NCI-H1417 (cell line): ENCODE results near the gene TCEAL4.

Experiments
- DNase-seq, 3 experiments: peaks; one replicate each; lab custom pipeline; 2025; lab: John Stamatoyannopoulos, UW

TCEAL4 gene

DNA sequence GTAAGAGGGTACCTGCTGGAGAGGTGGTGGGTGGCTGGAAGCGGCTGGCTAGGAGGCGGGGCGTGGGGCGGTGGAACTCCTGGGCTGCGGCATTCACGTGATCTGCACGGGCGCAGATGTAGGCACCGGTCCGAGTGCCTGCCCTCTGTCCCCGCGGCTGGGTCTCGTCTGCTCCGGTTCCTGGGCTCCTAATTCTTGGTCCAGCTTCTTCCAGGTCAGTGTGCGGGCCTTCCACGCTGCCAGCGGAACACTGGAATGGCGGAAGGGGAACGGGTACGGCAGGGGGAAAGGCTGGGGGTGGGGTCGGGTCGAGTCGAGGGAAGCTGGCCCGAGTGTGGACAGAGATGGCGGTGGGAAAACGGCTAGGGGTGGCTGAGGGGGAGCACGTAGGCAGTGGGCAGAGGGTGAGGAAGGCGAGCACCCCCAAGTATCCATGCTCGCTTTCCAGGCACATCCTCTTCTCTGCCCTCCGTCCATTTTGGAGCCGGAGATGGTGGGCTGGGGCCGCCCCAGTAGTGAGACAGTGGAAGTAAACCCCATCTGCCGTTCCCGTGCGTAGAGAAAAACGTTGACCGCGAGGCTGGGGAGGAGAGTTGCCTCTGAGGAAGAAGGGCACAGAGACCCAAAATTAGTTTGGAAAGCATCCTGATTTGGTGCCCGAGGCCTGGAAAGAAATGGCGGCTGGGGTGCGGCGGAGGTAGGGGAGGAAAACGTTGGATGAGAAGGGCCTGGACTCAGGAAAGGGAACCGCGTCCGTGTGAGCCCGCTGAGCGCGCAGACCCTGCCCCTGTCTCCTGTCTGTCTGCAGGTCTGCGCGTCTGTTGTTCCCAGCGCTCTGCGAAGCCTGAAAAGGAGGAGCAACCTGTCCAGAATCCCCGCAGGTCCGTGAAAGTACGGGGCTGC, at the start of gene TCEAL4:
TCEAL4 (plus strand) TSS at position 105 of the 903 bp plus-strand sequence. CDS start 1,161 bp downstream, outside the sequence.
- peak; percentile 51 to 74 (median 63) for DNase-seq

DNA sequence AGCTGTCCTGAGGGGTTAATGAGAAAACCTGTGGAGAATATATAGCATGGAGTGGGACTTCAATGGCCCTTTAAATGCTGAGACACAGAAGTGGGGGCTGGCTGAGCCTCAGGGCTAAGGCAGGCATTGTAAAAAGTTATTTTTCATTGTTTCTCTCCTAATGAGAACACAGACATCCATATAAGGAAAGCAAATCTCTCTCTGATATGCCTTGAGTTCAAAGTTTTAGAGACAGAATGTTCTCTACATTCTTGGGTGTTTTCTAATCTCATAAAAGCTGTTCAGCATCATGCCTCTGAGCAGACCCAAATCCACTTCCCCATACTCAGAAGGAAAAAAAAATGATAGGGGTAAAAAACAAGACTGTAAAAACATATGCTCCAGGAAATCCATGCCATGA, 49.2 kb upstream of the TCEAL4 start:
- DNase-seq, result no peak

DNA sequence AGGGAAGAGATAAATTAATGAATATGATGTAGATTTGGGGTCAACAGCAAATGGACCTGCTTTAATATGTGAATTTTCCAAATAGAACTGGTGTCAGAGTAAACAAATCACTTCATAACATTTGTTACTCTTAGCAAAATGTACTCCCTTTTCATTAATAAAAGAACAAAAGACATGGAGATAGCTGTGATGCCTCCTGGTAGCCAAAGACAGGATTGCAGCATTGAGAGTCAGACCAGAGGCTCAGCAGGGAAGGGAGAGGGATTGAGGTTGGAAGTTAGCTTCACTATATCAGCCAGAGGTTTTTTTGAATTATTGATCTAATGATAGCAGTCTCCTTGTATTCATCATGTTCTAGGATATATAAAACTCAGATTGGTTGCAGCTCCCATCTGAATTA, 48.6 kb upstream of the TCEAL4 start:
- no peak for DNase-seq

DNA sequence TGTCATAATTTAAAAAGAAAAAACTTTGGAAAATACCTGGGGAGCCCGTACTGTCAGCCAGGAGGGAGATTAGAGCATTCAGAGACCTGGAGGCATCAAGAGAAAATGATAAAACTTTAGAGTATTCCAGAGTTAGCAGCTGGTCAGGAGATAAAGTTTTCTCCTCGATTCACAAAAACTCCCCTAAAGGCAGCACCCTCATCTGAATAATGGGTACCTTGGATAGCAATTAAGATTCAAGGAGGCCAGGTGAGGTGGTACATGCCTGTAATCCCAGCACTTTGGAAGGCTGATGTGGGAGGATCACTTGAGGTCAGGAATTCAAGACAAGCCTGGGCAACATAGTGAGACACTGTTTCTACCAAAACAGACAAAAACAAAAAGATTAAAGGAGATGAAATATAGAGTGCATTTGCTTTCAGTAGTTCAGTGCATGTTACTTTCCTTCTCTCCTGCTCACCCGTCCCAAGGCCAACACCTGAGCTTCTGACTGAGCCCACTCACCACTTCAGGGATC, 47.4 kb upstream of the TCEAL4 start:
- DNase-seq, result no peak

DNA sequence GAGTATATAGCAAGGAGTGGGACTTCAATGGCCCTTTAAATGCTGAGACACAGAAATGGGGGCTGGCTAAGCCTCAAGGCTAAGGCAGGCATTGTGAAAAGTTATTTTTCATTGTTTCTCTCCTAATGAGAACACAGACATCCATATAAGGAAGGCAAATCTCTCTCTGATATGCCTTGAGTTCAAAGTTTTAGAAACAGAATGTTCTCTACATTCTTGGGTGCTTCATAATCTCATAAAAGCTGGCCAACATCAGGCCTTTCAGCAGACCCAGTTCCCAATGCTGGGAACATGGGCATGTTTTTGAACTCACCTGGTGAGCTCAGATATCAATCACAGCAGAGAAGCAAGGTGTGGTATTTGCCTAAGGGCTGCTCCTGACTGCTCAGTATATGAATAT, 46.6 kb upstream of the TCEAL4 start:
- no peak for DNase-seq

DNA sequence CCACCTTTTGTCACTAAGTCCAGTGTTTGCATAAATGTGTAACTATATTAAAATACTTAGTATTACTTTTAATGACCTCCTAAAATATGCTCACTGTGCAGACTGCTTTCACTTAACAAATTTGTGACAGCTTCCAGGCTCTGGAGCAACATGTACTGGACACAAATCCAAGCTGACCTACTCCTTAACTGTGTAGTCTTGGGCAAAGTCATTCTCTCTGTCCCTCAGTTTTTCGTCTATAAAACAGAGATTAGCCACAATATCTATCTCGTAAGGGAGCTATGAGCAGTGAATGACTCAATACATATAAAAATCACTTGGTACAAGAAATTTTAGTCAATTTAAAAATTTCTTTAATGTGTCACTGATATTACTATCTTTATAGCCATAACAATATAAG, 45.6 kb upstream of the TCEAL4 start:
- DNase-seq, result no peak

DNA sequence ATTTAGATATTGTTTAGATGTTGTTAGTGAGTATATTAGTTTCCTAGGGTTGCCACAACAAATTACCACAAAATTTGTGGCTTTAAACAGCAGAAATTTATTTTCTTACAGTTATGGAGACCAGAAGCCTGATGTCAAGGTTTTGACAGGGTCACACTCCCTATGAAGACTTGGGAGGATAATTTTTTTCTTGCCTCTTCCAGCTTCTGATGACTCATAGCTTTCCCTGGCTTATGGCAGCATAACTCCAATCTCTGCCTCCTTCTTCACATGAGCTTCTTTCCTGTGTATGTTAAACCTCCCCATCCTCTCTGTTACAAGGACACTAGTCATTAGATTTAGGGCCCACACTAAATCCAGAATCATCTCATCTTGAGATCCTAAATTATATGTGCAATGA, 45.2 kb upstream of the TCEAL4 start:
- no peak for DNase-seq

DNA sequence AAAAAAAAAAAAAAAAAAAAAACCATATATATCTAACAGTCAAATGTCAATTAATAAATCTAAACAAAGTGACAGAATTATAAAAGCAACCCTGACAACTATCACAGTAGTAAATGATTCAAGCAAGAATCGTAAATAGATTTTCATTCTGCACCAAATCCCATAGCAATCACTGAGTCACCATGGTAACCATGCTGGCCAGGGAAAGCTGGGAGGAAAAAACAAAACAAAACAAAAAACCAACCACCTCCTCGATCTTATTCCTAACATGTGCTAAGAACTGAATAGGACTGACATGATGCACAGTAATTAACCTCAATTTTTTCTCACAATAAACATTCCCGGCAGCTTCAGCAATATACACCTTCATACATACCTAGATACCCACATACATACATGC, 35.4 kb upstream of the TCEAL4 start:
- peak in 1 of 3 experiments; percentile 8 for DNase-seq

DNA sequence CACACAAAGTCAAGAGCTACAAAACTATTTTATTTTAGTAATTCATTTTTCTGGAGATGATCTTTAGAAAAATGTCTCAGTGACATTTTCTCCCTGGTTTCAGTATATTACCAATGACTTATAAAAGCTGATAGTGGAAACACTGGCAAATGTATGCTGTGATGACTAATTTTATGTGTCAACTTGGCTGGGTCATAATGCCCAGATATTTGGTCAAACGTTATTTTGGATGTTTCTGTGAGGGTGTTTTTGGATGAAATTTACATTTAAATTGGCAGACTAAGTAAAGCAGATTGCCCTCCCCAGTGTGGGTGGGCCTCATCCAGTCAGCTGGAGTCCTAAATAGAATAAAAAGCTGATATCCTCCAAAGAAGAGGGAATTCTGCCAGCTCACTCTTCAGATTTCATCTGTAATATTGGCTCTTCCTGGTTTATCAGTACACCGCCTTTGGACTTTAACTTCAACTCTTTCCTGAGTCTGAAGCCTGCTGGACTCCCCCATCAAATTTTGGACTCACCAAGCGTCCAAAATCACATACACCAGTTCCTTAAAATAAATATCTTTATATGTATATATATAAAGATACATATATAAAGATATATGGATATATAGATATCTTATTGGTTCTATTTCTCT, 34.8 kb upstream of the TCEAL4 start:
- no peak for DNase-seq

DNA sequence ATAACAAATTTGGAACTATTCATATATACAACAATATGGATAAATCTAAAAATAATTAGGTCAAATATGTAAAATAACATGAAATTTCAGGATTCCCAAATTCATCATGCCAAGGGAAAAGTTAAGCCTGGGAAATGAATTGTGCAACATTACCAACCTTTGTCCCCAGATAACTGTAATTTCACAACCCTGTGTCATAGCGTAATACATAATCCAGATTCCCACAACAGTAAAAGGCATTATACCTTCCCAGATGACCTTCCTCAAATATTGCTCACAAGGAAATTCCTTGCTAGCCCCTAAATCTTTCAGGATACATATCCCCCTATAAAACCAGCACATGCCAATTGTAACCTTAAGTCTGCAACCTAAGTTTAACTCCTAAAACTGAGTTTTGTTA, 33.1 kb upstream of the TCEAL4 start:
- DNase-seq, result no peak

DNA sequence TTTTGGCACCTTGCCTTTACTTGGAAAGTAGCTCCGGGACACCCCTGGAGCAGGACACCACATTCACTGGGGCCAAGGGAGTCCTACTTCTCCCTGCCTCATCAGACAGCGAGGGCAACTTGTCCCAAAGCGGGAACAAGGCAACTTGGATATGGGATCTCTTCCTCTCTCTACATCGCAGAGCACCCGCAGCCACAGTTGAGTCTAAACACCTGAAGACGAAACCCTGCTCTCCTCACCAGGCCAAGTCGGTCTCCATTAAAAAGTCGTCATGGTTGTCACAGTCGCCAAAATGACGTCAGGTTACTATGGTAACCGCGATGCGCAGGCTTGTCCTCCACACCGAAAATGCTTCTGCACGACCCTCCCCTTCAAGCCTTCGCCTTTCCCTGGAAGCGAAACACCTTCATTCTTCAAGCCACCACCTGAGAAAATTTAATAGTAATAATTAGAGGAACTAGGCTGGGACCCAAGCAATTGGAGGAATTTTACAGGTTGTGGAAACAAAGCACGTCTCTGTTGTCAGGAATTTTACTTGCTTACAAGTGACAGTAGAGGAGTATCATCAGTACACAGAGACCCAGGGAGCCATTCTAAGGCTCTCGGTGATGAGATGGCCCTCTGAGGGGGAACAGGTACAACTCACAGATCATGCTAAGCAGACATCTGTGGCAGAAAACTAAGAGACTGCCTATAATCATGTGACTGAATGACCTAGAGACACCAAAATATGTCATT, 30.5 kb upstream of the TCEAL4 start:
- DNase-seq, result peak in 2 of 3 experiments; percentile 13 to 38

DNA sequence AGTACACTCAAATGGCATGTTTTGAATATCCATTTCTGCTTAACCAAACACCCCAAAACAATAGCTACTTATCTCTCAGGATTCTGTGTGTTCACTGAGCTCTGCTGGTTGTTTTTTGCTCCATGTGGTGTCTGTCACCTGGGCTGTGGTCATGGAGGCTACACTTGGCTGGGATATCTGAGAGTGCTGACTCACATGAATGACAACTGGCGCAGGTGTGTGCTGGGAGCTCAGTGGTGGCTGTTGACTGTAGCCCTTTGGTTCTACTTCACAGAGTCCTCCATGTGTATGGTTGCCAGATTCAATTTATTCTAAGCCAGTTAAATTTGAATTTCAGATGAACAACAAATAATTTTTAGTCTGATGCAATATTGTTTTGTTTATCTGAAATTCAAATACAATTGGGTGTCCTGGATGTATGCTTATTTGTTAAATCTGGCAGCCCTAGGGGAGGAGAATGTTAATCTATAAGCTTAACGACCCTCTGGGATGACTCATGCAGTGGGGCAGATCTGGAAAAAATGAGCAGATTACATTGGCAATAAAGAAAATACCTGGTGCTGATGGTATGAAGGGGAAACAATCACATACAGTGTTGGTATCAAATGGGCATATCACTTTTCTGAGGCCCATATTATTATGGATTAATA, 28.2 kb upstream of the TCEAL4 start:
- peak in 2 of 3 experiments; percentile 25 to 27 for DNase-seq

DNA sequence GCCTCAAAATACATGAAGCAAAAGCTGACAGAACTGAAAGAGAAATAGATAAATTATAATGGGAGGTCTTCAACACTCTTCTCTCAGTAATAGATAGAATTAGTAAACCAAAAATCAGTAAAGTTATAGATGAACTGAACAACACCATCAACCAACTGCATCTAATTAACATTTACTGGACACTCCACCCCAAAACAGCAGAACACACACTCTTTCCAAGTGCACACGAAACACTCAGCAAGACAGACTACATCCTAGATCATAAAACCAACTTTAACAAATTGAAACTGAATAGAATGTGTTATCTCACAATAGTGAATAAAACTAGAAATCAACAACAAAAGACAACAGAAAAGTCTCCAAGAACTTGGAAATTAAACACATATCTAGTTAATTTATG, 25.1 kb upstream of the TCEAL4 start:
- no peak for DNase-seq

DNA sequence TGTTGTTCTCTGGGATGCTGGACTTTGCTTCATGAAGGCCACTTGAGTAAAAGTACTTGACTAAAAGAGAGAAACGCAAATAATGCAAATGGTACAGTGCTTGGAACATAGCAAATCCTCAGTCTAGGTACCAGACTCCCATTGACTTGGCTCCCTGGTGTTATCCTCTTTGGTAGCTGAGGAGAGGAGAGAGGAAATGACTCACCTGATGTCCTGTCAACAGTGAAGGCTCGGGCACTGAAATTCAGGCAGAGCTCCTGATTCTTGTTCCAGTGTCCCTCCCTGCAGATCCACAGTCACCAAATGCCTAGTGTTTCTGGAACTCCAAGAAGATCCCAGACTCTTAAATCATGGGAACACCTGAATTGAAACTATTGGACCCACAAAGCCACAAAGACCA, 22.5 kb upstream of the TCEAL4 start:
- DNase-seq, result no peak

DNA sequence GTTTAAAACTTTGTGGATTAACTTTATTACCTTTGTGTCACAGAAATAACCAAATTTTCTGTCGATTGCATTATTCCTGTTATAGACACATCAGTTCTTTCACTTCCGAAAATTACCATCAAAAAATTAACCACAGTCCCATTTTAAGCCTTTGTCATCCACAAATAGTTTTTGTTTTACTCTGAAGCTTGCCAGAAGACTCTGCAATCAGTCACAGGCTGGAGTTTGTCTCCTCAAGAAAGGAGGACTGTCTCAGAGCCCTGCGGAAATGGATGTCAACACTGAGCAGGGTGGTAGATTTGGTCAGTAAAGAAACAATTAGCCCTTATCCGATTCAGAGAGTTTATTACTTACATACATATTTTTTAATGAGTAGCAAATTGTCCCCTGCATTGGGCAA, 20.1 kb upstream of the TCEAL4 start:
- DNase-seq, result no peak

DNA sequence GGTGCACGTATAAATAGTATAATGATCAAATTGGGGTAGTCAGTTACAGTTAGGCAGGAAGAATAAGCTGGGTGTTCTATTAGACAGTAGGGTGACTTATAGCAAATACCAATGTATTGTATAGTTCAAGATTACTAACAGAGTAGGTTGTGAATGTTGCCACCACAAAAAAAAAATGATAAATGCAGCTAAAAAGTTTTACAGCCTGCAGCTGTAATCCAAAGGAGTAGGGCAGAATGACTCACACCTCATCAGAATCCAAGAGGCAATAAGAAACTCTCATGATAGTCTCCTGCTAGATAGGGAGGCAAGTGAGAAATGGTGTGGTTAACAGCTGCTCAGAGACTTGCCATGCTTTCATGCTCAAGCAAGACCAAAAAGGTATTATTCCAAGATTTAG, 19.6 kb upstream of the TCEAL4 start:
- no peak for DNase-seq

DNA sequence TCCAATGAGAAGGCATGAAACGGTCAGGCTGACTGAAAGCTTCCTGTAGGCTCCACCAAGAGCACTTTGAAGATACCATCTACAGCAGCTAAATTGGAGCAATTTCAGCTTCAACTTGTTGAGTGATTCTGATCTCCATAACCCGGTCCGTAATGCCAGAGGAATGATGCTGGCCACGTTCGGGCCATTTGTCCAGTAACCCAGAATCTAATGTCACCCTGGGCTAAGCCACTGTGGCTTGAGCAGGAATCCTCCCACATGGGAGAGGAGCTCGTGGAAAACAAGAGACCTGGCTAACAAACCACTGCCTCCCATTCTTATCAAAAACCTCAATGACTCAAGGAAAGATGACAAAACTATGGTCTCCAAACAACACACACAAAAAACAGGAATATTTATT, 14.2 kb upstream of the TCEAL4 start:
- DNase-seq, result no peak

DNA sequence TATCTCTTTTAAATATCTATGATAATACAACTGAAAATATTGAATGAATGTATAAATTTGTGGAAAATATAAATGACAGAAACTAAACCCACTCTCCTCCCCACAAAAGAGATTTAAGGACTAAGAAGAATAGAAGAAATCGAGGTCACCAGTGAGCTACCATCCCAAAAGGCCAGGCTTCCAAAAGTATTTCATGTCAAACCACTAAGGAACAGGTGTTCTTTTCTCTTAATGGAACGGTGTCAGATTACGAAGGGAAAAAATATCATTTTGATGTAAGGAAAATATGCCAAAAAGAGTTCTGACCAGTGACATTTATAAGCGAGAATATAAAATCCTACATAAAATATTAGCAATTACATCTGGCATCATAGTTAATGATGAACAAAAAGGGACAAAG, 13.6 kb upstream of the TCEAL4 start:
- DNase-seq, result no peak

DNA sequence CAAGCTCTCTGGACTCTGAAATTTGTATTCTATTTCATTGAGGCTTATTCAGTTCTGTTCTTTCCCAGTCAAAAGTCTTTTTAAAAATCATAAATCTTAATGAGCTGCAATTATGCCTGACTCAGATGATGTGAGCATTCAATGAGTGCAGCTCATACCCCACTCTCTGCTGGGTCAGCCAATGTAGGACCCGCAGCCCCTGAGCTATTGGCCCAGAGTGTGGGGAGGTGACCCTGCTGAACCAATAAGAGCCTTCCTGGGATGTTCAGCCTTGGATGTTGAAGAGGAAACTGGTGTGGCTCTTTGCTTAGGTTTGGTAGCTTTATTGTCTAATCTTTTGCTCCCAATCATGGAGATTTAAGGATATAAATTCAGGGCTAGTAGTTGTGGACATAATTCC, 12.1 kb upstream of the TCEAL4 start:
- DNase-seq, result peak in 2 of 3 experiments; percentile 4 to 25

DNA sequence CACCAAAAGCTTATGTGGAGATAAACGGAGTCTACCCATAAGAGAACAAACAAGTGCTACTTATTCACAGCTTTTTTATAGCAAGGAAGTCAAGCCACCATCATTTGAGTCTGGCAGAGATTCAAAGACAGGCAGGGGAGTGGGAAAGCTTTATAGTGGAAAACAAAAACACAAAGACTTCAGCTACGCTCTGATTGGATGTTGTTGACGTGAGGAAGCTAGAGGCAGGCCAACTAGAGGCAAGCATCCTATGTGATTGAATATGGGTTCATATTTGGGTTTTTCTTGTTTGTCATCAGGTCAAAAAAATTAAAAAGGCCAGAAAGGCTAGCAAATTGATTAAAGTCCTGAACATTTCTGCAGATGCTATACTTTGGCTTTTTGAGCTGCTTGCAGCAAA, 719 bp upstream of the TCEAL4 start:
- peak in 2 of 3 experiments; percentile 17 to 52 for DNase-seq

DNA sequence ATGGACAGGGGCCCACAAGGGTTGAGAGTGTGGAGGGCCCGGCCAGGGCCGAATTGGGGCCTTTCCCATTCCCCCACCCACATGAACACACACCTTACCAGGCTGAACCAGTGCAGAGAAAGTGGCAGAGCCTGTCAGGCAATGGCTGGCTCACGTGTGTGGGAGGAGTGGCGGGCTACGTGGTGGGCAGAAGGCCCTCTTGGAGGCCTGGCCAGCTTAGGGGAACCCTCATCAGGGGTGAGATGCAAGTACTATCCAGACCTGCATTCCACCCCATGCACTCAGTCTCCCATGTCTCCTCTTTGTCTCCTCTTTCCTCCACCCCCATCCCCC, 965 bp downstream of the TCEAL4 start:
- DNase-seq, result no peak

DNA sequence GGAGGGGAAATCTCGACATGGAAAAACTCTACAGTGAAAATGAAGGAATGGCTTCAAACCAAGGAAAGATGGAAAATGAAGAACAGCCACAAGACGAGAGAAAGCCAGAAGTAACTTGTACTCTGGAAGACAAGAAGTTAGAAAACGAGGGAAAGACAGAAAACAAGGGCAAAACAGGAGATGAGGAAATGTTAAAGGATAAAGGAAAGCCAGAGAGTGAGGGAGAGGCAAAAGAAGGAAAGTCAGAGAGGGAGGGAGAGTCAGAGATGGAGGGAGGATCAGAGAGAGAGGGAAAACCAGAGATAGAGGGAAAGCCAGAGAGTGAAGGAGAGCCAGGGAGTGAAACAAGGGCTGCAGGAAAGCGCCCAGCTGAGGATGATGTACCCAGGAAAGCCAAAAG, 1.3 kb downstream of the TCEAL4 start:
- DNase-seq, result no peak
